Mesodermal cell (in vitro differentiated cells): ENCODE data around the gene PTBP3.

Experiments used
- H3K27ac ChIP-seq: 2 replicates; pipeline ENCODE4 v1.7.0; 2013; ENCODE audit warnings: mild to moderate bottlenecking, low read depth, low read length, moderate library complexity; ENCODE audit not compliant: severe bottlenecking
- H3K36me3 ChIP-seq: 2 replicates; pipeline ENCODE4 v1.7.1; 2013; ENCODE audit warnings: mild to moderate bottlenecking, low read length, moderate library complexity; ENCODE audit not compliant: control insufficient read depth, insufficient read depth
- H3K4me1 ChIP-seq: one replicate; pipeline ENCODE4 v1.7.1; 2013; ENCODE audit warnings: mild to moderate bottlenecking, low read length; ENCODE audit not compliant: insufficient read depth, control insufficient read depth, poor library complexity, severe bottlenecking
- H3K4me3 ChIP-seq: 2 replicates; pipeline ENCODE4 v1.7.0; 2013; ENCODE audit warnings: low read length, control low read depth, mild to moderate bottlenecking; ENCODE audit not compliant: insufficient read depth, poor library complexity, severe bottlenecking; ENCODE audit errors: extremely low read depth
- H3K9me3 ChIP-seq: 2 replicates; pipeline ENCODE4 v1.7.1; 2013; ENCODE audit warnings: mild to moderate bottlenecking, low read length, moderate library complexity; ENCODE audit not compliant: control insufficient read depth
- WGBS, 2 experiments: methylation state at CpG; one replicate each; pipeline ENCODE4 v1.1.5; 2013; ENCODE audit warnings: missing lambda C conversion rate in 2 of 2; ENCODE audit not compliant: insufficient coverage in 2 of 2; 5-methylcytosine and 5-hydroxymethylcytosine counted together

Gene PTBP3

GRCh38 chr9:112322701-112323377, 10.6 kb downstream of the PTBP3 start:
- no peak overlapping the region for H3K4me3 ChIP-seq
- peaks cover 12% of the 10 kb centered on the region for H3K36me3 ChIP-seq
- no peak overlapping the region for H3K27ac ChIP-seq
- peaks cover 10% of the 10 kb centered on the region for H3K4me1 ChIP-seq
- no peaks in the 10 kb centered on the region for H3K9me3 ChIP-seq
- WGBS, 2 experiments: 89 to 99% methylated on average over 3 to 5 of the region's 5 CpGs

GRCh38 chr9:112316258-112316943, 17.0 kb downstream of the PTBP3 start:
- no peaks in the 10 kb centered on the region for H3K9me3 ChIP-seq
- peaks cover 7% of the 10 kb centered on the region for H3K36me3 ChIP-seq
- WGBS, 2 experiments: 97 to 98% methylated on average over 6 to 10 of the region's 11 CpGs
- no peaks in the 10 kb centered on the region for H3K4me1 ChIP-seq
- no peak overlapping the region for H3K4me3 ChIP-seq
- no peak overlapping the region for H3K27ac ChIP-seq

DNA sequence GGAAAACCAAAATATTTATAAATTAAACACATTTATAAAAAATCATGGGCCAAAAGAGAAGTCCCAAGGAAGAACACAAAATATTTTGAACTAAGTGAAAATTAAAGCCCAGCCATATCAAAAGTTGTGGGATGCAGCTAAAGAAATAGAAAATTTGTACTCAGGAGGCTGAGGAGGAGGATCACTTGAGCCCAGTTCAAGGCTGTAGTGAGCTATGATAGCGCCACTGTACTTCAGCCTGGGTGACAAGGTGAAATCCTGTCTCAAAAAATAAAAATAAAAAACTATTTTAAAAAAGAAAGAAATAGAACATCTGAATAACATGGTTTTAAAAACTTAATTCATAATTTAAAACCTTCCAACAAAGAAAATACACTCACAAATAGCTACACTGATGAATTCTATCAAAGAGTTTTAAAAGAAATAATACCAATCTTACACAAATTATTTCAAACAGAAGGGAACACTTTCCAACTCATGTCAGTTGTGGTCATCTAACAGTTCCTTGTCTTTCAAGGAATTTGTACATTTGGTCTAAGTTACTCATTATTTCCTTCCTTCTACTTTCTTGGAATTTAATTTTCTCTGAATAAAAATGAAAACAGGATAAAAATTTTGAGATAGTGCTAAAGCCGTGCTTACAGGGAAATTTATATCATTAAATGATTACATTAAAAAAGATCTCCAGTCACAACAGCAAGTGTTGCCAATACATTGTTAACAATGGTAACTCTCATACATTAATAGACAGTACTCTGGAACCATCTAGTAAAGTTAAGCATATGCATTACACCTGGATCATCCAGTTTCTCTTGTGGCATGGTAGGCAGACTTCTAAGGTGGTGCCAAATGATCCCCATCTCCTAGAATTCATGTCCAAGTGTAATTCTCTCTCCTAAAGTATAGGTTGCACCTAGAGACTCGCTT, 17.8 kb downstream of the PTBP3 start:
- Histone ChIP-seq H3K4me3 (no peak overlapping the region), H3K4me1 (no peaks in the 10 kb centered on the region), H3K27ac (no peak overlapping the region), H3K36me3 (peaks cover 6% of the 10 kb centered on the region), H3K9me3 (no peaks in the 10 kb centered on the region)
- 86 to 100% methylated on average over 1 of the region's 3 CpGs for WGBS, 2 experiments

DNA sequence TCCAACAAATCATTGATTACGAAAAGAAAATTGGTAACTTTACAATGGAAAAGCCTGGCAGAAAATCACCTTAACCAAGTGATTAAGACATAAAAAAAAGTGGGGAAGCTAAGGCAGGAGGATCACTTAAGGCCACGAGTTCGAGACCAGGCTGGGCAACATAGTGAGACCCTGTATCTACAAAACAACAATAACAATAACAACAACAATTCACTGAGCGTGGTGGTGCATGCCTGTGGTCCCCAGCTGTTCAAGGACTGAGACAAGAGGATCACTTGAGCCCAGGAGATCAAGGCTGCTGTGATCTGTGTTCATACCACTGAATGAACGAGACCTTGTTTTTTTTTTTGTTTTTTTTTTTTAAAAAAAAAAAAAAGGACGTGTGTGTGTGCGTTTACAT, 21.3 kb downstream of the PTBP3 start:
- Histone ChIP-seq H3K9me3 (no peaks in the 10 kb centered on the region), H3K36me3 (peaks cover 10% of the 10 kb centered on the region), H3K4me3 (no peak overlapping the region), H3K4me1 (no peaks in the 10 kb centered on the region), H3K27ac (no peak overlapping the region)
- 100% methylated on average over 1 of the region's 7 CpGs; no CpG with 5 or more reads in 1 of the 2 experiments for WGBS, 2 experiments

DNA sequence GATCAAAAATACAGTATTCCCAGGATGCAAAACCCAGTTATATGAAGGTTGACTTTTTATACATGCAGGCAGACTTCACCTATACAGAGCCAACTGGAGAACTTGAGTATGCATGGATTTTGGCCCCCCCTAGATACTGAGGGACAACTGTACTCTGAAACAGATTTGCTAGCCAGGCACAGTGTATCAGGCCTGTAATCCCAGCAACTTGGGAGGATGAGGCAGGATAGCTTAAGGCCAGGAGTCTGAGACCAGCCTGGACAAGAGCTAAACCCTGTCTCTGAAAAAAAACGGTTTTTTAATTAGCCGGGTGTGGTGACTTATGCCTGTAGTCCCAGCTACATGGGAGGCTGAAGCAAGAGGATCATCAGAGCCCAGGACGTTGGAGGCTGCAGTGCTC, 21.9 kb downstream of the PTBP3 start:
- Histone ChIP-seq H3K9me3 (no peaks in the 10 kb centered on the region), H3K27ac (no peak overlapping the region), H3K4me3 (no peak overlapping the region), H3K4me1 (no peaks in the 10 kb centered on the region), H3K36me3 (peaks cover 10% of the 10 kb centered on the region)
- WGBS, 2 experiments: 67 to 94% methylated on average over 3 of the region's 3 CpGs

GRCh38 chr9:112310826-112311225, 22.6 kb downstream of the PTBP3 start:
- Histone ChIP-seq H3K4me1 (no peaks in the 10 kb centered on the region), H3K36me3 (peaks cover 10% of the 10 kb centered on the region), H3K4me3 (no peak overlapping the region), H3K9me3 (no peaks in the 10 kb centered on the region), H3K27ac (no peak overlapping the region)
- 32 to 33% methylated on average over 2 to 3 of the region's 4 CpGs for WGBS, 2 experiments

GRCh38 chr9:112308588-112308987, 24.8 kb downstream of the PTBP3 start:
- no peaks in the 10 kb centered on the region for H3K4me1 ChIP-seq

DNA sequence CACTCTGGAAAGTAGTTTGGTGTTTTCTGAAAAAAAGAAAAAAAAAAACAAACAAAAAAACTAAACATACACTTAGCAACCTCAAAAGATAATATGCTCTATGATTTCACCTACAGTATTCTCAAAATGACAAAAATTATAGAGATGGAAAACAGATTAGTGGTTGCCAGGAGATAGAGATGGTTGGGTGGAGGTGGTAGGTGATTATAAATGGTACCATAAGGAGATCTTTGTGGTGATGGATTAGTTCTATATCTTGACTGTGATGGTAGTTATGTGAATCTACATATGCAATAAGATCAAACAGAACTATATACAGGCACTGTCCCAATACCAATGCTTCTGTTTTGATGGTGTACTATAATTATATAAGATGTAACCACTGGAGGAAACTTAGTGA, 32.0 kb downstream of the PTBP3 start:
- Histone ChIP-seq H3K9me3 (no peaks in the 10 kb centered on the region), H3K4me1 (peaks cover 4% of the 10 kb centered on the region), H3K27ac (no peak overlapping the region), H3K36me3 (peaks cover 4% of the 10 kb centered on the region), H3K4me3 (no peak overlapping the region)

More at GRCh38 chr9:112308588-112308987, 24.8 kb downstream of the PTBP3 start:
- Histone ChIP-seq H3K9me3 (no peaks in the 10 kb centered on the region), H3K36me3 (peaks cover 6% of the 10 kb centered on the region), H3K4me3 (no peak overlapping the region), H3K27ac (no peak overlapping the region)
- WGBS, 2 experiments: 59 to 79% methylated on average over 2 to 3 of the region's 5 CpGs

DNA sequence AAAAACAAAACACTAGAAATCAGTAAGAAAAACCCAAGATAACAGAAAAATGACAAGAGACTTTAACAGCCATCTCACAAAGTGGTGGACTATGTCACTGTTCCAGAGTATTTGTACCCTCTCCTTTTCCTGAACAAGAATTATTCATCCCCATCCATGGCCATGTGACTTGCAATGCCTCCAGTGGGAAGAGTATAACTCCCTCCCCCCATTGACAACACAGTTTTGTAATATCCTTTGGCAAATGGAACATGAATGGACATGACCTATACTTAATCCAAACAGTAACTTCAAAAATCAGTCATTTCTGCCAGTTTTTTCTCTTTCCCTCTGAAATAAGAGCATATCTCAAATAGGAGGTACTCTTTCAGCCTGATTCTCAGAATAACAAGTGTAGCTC, 33.9 kb downstream of the PTBP3 start:
- no peak overlapping the region for H3K27ac ChIP-seq
- H3K9me3 ChIP-seq: no peaks in the 10 kb centered on the region
- H3K4me3 ChIP-seq: no peak overlapping the region
- peaks cover 7% of the 10 kb centered on the region for H3K36me3 ChIP-seq
- H3K4me1 ChIP-seq: peaks cover 8% of the 10 kb centered on the region

DNA sequence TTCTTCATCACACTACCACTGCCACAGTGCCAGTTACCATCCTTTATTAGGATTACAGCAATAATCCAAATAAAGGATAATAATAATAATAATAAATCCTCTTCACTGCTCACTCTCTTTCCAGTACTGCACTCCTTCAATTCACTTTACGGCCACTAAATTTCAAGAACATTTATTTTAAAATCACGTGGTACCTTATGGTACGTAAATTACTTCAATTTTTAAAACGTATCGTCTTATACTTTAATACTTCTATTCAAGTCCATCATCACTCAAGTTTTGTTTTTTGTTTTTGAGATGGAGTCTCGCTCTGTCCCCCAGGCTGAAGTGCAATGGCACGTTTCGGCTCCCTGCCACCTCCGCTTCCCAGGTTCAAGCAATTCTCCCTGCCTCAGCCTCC, 36.5 kb downstream of the PTBP3 start:
- no peak overlapping the region for H3K27ac ChIP-seq
- H3K4me3 ChIP-seq: no peak overlapping the region
- H3K36me3 ChIP-seq: peaks cover 26% of the 10 kb centered on the region
- H3K4me1 ChIP-seq: peaks cover 8% of the 10 kb centered on the region
- H3K9me3 ChIP-seq: no peaks in the 10 kb centered on the region
- 95 to 98% methylated on average over 7 of the region's 9 CpGs for WGBS, 2 experiments
